H1 (cell line): ENCODE data around the gene BDKRB1. TPM values are rescaled to one million over a fixed set of nuclear protein-coding genes. Genes with fewer than 3 reads are reported as not detected.

ENCODE experiments used
- CTCF ChIA-PET: fragments of 300-600 bp; sonication (Branson Sonifier 250); formaldehyde crosslinking; loops from one replicate; lab custom pipeline; 2021; ENCODE audit not compliant: partially characterized antibody; lab: Charles Lee
- POLR2A ChIA-PET: fragments of 300-600 bp; sonication (Branson Sonifier 250); formaldehyde crosslinking; loops from one replicate; lab custom pipeline; 2021; ENCODE audit warnings: inconsistent platforms; ENCODE audit not compliant: partially characterized antibody; lab: Charles Lee
- DNase-seq, 2 experiments: peaks; one replicate each; pipeline versions ENCODE4 v3.0.0 to v3.0.0-alpha.2; 2010 to 2022; ENCODE audit warnings: low spot score in 2 of 2, low read depth in 1 of 2, mixed read lengths in 1 of 2
- FAIRE-seq: peaks from 2 replicates; lab custom pipeline; 2011; peaks lifted over from hg19 to GRCh38; lab: Jason Lieb, UNC
- H2AFZ ChIP-seq: 2 replicates; pipeline ENCODE4 v1.8.1; 2012; ENCODE audit warnings: low read length, inconsistent platforms
- H2AK5ac ChIP-seq: 2 replicates; pipeline ENCODE4 v1.6.1; 2013; ENCODE audit warnings: low read depth, low read length
- H2BK120ac ChIP-seq: replicated peaks from 2 replicates; pipeline ENCODE3; 2013; ENCODE audit warnings: low read depth, low read length, inconsistent platforms
- H2BK12ac ChIP-seq: 2 replicates; pipeline ENCODE4 v1.6.1; 2013; ENCODE audit warnings: low read depth, low read length
- H2BK15ac ChIP-seq: 2 replicates; pipeline ENCODE4 v1.6.1; 2013; ENCODE audit warnings: low read length
- H2BK20ac ChIP-seq: 2 replicates; pipeline ENCODE4 v1.6.1; 2013; ENCODE audit warnings: low read length
- H2BK5ac ChIP-seq: 2 replicates; pipeline ENCODE4 v1.6.1; 2013; ENCODE audit warnings: low read depth, low read length
- H3K14ac ChIP-seq: 2 replicates; pipeline ENCODE4 v1.6.1; 2013; ENCODE audit warnings: inconsistent platforms; ENCODE audit not compliant: insufficient read length
- H3K18ac ChIP-seq: 2 replicates; pipeline ENCODE4 v1.6.1; 2013; ENCODE audit warnings: low read length; ENCODE audit errors: extremely low read depth
- H3K23ac ChIP-seq: 2 replicates; pipeline ENCODE4 v1.6.1; 2013; ENCODE audit warnings: inconsistent platforms; ENCODE audit not compliant: insufficient read length
- H3K23me2 ChIP-seq: 2 replicates; pipeline ENCODE4 v1.6.1; 2013; ENCODE audit warnings: low read depth, low read length
- H3K27ac ChIP-seq: 2 replicates; pipeline ENCODE4 v1.6.1; 2011; ENCODE audit warnings: low read depth, low read length, inconsistent platforms
- H3K27me3 ChIP-seq, 4 experiments: replicated peaks in 1 of 4; 1 replicate in 1 of 4; 2 replicates in 3 of 4; pipeline versions ENCODE4 v1.6.1 to v1.8.1; 2011 to 2013; ENCODE audit warnings: low read length in 3 of 4, mild to moderate bottlenecking in 3 of 4, inconsistent platforms in 2 of 4, mixed read lengths in 2 of 4, moderate library complexity in 1 of 4; ENCODE audit not compliant: control insufficient read depth in 3 of 4, insufficient read depth in 3 of 4; ENCODE audit errors: extremely low read depth in 1 of 4
- H3K36me3 ChIP-seq, 4 experiments: 2 replicates each; pipeline versions ENCODE4 v1.6.1 to v1.8.1; 2011 to 2013; ENCODE audit warnings: mild to moderate bottlenecking in 4 of 4, low read length in 3 of 4, moderate library complexity in 2 of 4, control low read depth in 1 of 4, inconsistent platforms in 1 of 4; ENCODE audit not compliant: insufficient read depth in 4 of 4, control insufficient read depth in 2 of 4
- H3K4ac ChIP-seq: replicated peaks from 2 replicates; pipeline ENCODE3; 2013; ENCODE audit warnings: low read length, low read depth, mixed read lengths, inconsistent platforms; ENCODE audit not compliant: insufficient read length
- H3K4me1 ChIP-seq, 4 experiments: replicated peaks in 1 of 4; 1 replicate in 1 of 4; 2 replicates in 3 of 4; pipeline versions ENCODE4 v1.6.1 to v1.8.1; 2011 to 2013; ENCODE audit warnings: low read length in 3 of 4, inconsistent platforms in 2 of 4, mixed read lengths in 1 of 4; ENCODE audit not compliant: insufficient read depth in 4 of 4, control insufficient read depth in 3 of 4
- H3K4me2 ChIP-seq, 2 experiments: 2 replicates each; pipeline versions ENCODE4 v1.6.1 to v1.8.1; 2011 to 2013; ENCODE audit warnings: low read depth in 2 of 2, low read length in 2 of 2, control low read depth in 1 of 2, inconsistent platforms in 1 of 2, mild to moderate bottlenecking in 1 of 2; ENCODE audit not compliant: insufficient read depth in 1 of 2
- H3K4me3 ChIP-seq, 4 experiments: fragments of 200-600, 300-600 bp in 1 of 4; sonication (generic), shearing (Covaris generic), sonication (Bioruptor Twin) in 1 of 4; 2 replicates each; pipeline versions ENCODE4 v1.5.1 to v1.8.1; 2011 to 2016; ENCODE audit warnings: low read length in 4 of 4, low read depth in 3 of 4, control low read depth in 2 of 4, inconsistent platforms in 2 of 4, mild to moderate bottlenecking in 2 of 4, mixed read lengths in 1 of 4, moderate library complexity in 1 of 4; ENCODE audit not compliant: insufficient read depth in 2 of 4; ENCODE audit errors: extremely low read depth in 1 of 4
- H3K56ac ChIP-seq: replicated peaks from 2 replicates; pipeline ENCODE3; 2013; ENCODE audit warnings: low read depth, mild to moderate bottlenecking, mixed read lengths, low read length, inconsistent platforms; ENCODE audit not compliant: insufficient read length
- H3K79me1 ChIP-seq: 2 replicates; pipeline ENCODE4 v1.6.1; 2013; ENCODE audit warnings: low read depth, low read length, control low read depth
- H3K79me2 ChIP-seq, 2 experiments: 2 replicates each; pipeline versions ENCODE4 v1.6.1 to v1.8.1; 2012 to 2013; ENCODE audit warnings: low read length in 2 of 2, mild to moderate bottlenecking in 2 of 2, inconsistent platforms in 1 of 2; ENCODE audit not compliant: insufficient read depth in 2 of 2, control insufficient read depth in 1 of 2
- H3K9ac ChIP-seq, 4 experiments: replicated peaks in 1 of 4; 1 replicate in 1 of 4; 2 replicates in 3 of 4; pipeline versions ENCODE4 v1.6.1 to v1.8.1; 2011 to 2013; ENCODE audit warnings: low read depth in 3 of 4, low read length in 3 of 4, control low read depth in 2 of 4, mild to moderate bottlenecking in 2 of 4, moderate library complexity in 2 of 4, inconsistent platforms in 1 of 4; ENCODE audit errors: extremely low read depth in 1 of 4
- H3K9me3 ChIP-seq, 2 experiments: 2 replicates each; pipeline versions ENCODE4 v1.6.1 to v1.8.1; 2012 to 2013; ENCODE audit warnings: mild to moderate bottlenecking in 2 of 2, moderate library complexity in 2 of 2, control low read depth in 1 of 2, inconsistent platforms in 1 of 2, low read depth in 1 of 2, low read length in 1 of 2, mixed read lengths in 1 of 2; ENCODE audit not compliant: insufficient read depth in 2 of 2
- H4K20me1 ChIP-seq, 2 experiments: replicated peaks in 1 of 2; 2 replicates each; pipeline versions ENCODE3 to v1.8.1; 2011 to 2013; ENCODE audit warnings: inconsistent platforms in 2 of 2, low read length in 2 of 2, mild to moderate bottlenecking in 1 of 2; ENCODE audit not compliant: insufficient read depth in 2 of 2, control insufficient read depth in 1 of 2
- H4K5ac ChIP-seq: 2 replicates; pipeline ENCODE4 v1.6.1; 2013; ENCODE audit warnings: low read length, low read depth, mixed read lengths, inconsistent platforms; ENCODE audit not compliant: insufficient read length
- H4K8ac ChIP-seq: 2 replicates; pipeline ENCODE4 v1.8.0; 2013; ENCODE audit warnings: mild to moderate bottlenecking, moderate library complexity, low read length, inconsistent platforms; ENCODE audit not compliant: insufficient read depth; ENCODE audit errors: extremely low read depth
- H4K91ac ChIP-seq: replicated peaks from 2 replicates; pipeline ENCODE3; 2013; ENCODE audit warnings: low read length, mixed read lengths, inconsistent platforms; ENCODE audit not compliant: insufficient read length
- CTCF ChIP-seq, 3 experiments: IDR thresholded peaks; 1 replicate in 2 of 3; 2 replicates in 1 of 3; pipeline versions ENCODE4 v1.5.1 to v1.6.1; 2011; ENCODE audit warnings: low read length in 3 of 3, mild to moderate bottlenecking in 3 of 3, inconsistent platforms in 2 of 3, low read depth in 1 of 3, moderate library complexity in 1 of 3; ENCODE audit not compliant: insufficient read depth in 1 of 3; ENCODE audit errors: control extremely low read depth in 1 of 3
- POU5F1 ChIP-seq: IDR thresholded peaks from 2 replicates; pipeline ENCODE4 v1.6.1; 2011; ENCODE audit warnings: low read depth, mild to moderate bottlenecking, low read length, moderate library complexity
- RAD21 ChIP-seq, 2 experiments: IDR thresholded peaks in 1 of 2; conservative IDR thresholded peaks in 1 of 2; 2 replicates each; pipeline ENCODE4 v1.6.1; 2011; ENCODE audit warnings: low read depth in 2 of 2, low read length in 2 of 2, improper control_type of control experiment in 1 of 2, inconsistent platforms in 1 of 2, mild to moderate bottlenecking in 1 of 2, moderate library complexity in 1 of 2
- SIX5 ChIP-seq: IDR thresholded peaks from 2 replicates; pipeline ENCODE4 v1.6.1; 2011; ENCODE audit warnings: mild to moderate bottlenecking, low read depth, low read length
- YY1 ChIP-seq: IDR thresholded peaks from 2 replicates; pipeline ENCODE4 v1.6.1; 2011; ENCODE audit warnings: low read depth, mild to moderate bottlenecking, low read length
- WGBS, 2 experiments: shearing (Covaris generic) in 1 of 2; methylation state at CpG; one replicate each; pipeline versions ENCODE4 v1.1.6 to v1.1.7; 2013 to 2015; ENCODE audit warnings: low lambda C conversion rate in 2 of 2, mixed read lengths in 2 of 2, inconsistent platforms in 1 of 2, low coverage in 1 of 2, missing lambda C conversion rate in 1 of 2; ENCODE audit not compliant: insufficient replicate concordance in 2 of 2, insufficient coverage in 1 of 2, insufficient read length in 1 of 2; ENCODE audit errors: extremely low coverage in 1 of 2, missing lambda C conversion rate in 1 of 2; 5-methylcytosine and 5-hydroxymethylcytosine counted together
- polyA plus RNA-seq, 7 experiments: library from polyadenylated mRNA; depleted of rRNA in 3 of 7; stranded (reverse) in 5 of 7; unstranded in 2 of 7; fragments of >200 nt in 5 of 7; fragments of 200-250 nt in 2 of 7; gene quantifications; 1 replicate in 5 of 7; 2 replicates in 1 of 7; 4 replicates in 1 of 7; pipeline versions ENCODE4 v1.2.1 to v1.2.3, GENCODE V29; 2011 to 2013; ENCODE audit warnings: missing spikeins in 2 of 7, mixed read lengths in 2 of 7
- total RNA-seq: library from RNA; stranded (reverse); fragmentation: NEBNext Ultra II Directional; extraction: Animal tissue kit (Norgen Biotek cat#: 25700); gene quantifications from 2 replicates; pipeline ENCODE4 v1.2.1, GENCODE V29; 2021

Gene BDKRB1
- total and polyA plus RNA-seq, 2 of the 8 experiments (the other 6 are each of a cell fraction or from before 2014, with no cell fraction given): 0.27 TPM; not detected in 1

GRCh38 chr14:96224480-96225096 is 31.4 kb upstream of the BDKRB1 start:
- Histone ChIP-seq H3K9me3 (peaks cover 4 to 6% of the 10 kb centered on the region in 2 experiments; a peak in 2 of 4 replicates), H3K27ac (no peak overlapping the region), H2AK5ac (no peak overlapping the region), H4K20me1 (no peaks in the 10 kb centered on the region), H3K36me3 (no peaks in the 10 kb centered on the region), H2BK20ac (no peak overlapping the region), H2AFZ (no peak overlapping the region), H3K14ac (no peak overlapping the region), H2BK120ac (no peak overlapping the region), H3K4ac (no peak overlapping the region), H3K4me3 (no peak overlapping the region), H3K9ac (no peak overlapping the region), H4K8ac (no peak overlapping the region), H3K23me2 (no peaks in the 10 kb centered on the region), H3K18ac (no peak overlapping the region), H3K27me3 (no peaks in the 10 kb centered on the region), H3K79me1 (no peaks in the 10 kb centered on the region), H3K4me1 (no peaks in the 10 kb centered on the region), H2BK5ac (no peak overlapping the region), H2BK15ac (no peak overlapping the region), H3K56ac (no peak overlapping the region), H3K23ac (no peak overlapping the region), H4K91ac (no peak overlapping the region), H3K79me2 (no peaks in the 10 kb centered on the region), H2BK12ac (no peak overlapping the region), H3K4me2 (no peak overlapping the region), H4K5ac (no peak overlapping the region)
- WGBS, 2 experiments: 85% methylated on average over 8 of the region's 8 CpGs; no CpG with 5 or more reads in 1 of the 2 experiments
- POLR2A ChIA-PET: no interaction called here
- no peak for DNase-seq
- CTCF ChIA-PET: interaction anchor here (0.7 to 2.3 kb wide), 5 partner anchors 9 to 1240 kb away, joined by 3 to 9 read pairs (median 5); no protein-coding TSS in a partner anchor
- no peak for FAIRE-seq
- TF ChIP-seq YY1 (no peak), SIX5 (no peak), POU5F1 (no peak), RAD21 (IDR thresholded peaks at IDR 0.05 in 1 of 2, conservative IDR thresholded peaks at IDR 0.05 in 1 of 2; ENCODE audit: low read depth in 2 of 2, low read length in 2 of 2) (no peak), CTCF (IDR thresholded peaks at IDR 0.05; ENCODE audit: control extremely low read depth in 1 of 3, insufficient read depth in 1 of 3, low read depth in 1 of 3, low read length in 3 of 3) (no peak)
